Gastroesophageal sphincter (tissue), 3 donors: ENCODE measurements around the gene KCTD16.

Source experiments
- POLR2A ChIP-seq, 2 donors: fragments of 450-650 bp; IDR thresholded peaks; one replicate each; pipeline ENCODE4 v1.6.1; 2017; ENCODE audit warnings: antibody characterized with exemption in 2 of 2, mild to moderate bottlenecking in 2 of 2, moderate library complexity in 1 of 2
- POLR2AphosphoS5 ChIP-seq: sonication (generic); formaldehyde crosslinking; IDR thresholded peaks from one replicate; pipeline ENCODE4 v1.6.1; 2017; ENCODE audit warnings: antibody characterized with exemption
- TF ChIP-seq, protein P1 (sequence below), 4 experiments: fragments of 200-600 bp in 2 of 4; fragments of 450-650 bp in 2 of 4; sonication (generic) in 1 of 4; IDR thresholded peaks; one replicate each; pipeline ENCODE4 v1.5.1; 2017 to 2019; ENCODE audit warnings: antibody characterized with exemption in 4 of 4, mild to moderate bottlenecking in 2 of 4, moderate library complexity in 2 of 4

DNA sequence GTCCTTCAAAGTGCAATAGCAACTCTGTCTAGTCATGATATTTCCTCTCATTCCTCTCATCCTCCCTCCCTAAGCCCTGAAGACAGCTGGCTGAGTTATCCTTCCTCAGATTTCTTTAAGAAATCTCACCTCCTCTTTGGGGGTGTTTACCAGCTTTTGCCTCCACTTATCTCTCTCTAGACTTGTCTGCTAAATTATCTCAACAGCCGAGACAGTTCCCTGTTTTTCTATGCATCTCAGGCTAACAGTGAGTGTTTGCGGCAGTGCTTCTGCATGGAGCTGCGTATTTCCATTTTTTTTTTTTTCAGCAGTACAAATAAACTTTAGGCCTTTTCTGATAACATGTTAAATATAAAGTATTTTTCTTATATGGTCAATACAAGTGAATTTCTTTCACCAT lies 20.9 kb downstream of the KCTD16 start:
- TF ChIP-seq, protein P1, sequence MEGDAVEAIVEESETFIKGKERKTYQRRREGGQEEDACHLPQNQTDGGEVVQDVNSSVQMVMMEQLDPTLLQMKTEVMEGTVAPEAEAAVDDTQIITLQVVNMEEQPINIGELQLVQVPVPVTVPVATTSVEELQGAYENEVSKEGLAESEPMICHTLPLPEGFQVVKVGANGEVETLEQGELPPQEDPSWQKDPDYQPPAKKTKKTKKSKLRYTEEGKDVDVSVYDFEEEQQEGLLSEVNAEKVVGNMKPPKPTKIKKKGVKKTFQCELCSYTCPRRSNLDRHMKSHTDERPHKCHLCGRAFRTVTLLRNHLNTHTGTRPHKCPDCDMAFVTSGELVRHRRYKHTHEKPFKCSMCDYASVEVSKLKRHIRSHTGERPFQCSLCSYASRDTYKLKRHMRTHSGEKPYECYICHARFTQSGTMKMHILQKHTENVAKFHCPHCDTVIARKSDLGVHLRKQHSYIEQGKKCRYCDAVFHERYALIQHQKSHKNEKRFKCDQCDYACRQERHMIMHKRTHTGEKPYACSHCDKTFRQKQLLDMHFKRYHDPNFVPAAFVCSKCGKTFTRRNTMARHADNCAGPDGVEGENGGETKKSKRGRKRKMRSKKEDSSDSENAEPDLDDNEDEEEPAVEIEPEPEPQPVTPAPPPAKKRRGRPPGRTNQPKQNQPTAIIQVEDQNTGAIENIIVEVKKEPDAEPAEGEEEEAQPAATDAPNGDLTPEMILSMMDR (IDR thresholded peaks at IDR 0.05) = no peak
- TF ChIP-seq POLR2A (IDR thresholded peaks at IDR 0.05) = no peak
- no peak for TF ChIP-seq POLR2AphosphoS5
